ENCODE measurements around the gene ASRGL1.

The ASRGL1 gene

GRCh38 chr11:62395885-62396551, 58.8 kb downstream of the ASRGL1 start:
- no peak overlapping the region for H3K27ac ChIP-seq
- TF ChIP-seq CTCF (conservative IDR thresholded peaks at IDR 0.05): no peak
- TF ChIP-seq ZFX (IDR thresholded peaks at IDR 0.05): no peak

GRCh38 chr11:62398011-62398994, 61.1 kb downstream of the ASRGL1 start:
- H3K27ac ChIP-seq: no peak overlapping the region
- TF ChIP-seq CTCF (conservative IDR thresholded peaks at IDR 0.05) (no peak), ZFX (IDR thresholded peaks at IDR 0.05) (no peak)

GRCh38 chr11:62399172-62399877, 62.1 kb downstream of the ASRGL1 start:
- no peak overlapping the region for H3K27ac ChIP-seq
- TF ChIP-seq ZFX (IDR thresholded peaks at IDR 0.05) (no peak), CTCF (conservative IDR thresholded peaks at IDR 0.05) (no peak)

- TF ChIP-seq ZFX (IDR thresholded peaks at IDR 0.05) (no peak), CTCF (conservative IDR thresholded peaks at IDR 0.05) (no peak)
- no peak overlapping the region for H3K27ac ChIP-seq
These were observed 62.6 kb downstream of the ASRGL1 start for GRCh38 chr11:62399878-62400266.

- TF ChIP-seq ZFX (IDR thresholded peaks at IDR 0.05) (no peak), CTCF (conservative IDR thresholded peaks at IDR 0.05) (no peak)
- no peak overlapping the region for H3K27ac ChIP-seq
These were observed 63.0 kb downstream of the ASRGL1 start for GRCh38 chr11:62400281-62400680.

- no peak for TF ChIP-seq ZFX (IDR thresholded peaks at IDR 0.05)
- TF ChIP-seq CTCF (conservative IDR thresholded peaks at IDR 0.05): no peak
These were observed 63.5 kb downstream of the ASRGL1 start for GRCh38 chr11:62400760-62401159.

More at GRCh38 chr11:62400760-62401159, 63.5 kb downstream of the ASRGL1 start:
- no peak overlapping the region for H3K27ac ChIP-seq

Data from C4-2B (cell line).